Ovary (tissue), 10 donors: ENCODE measurements around the gene BBS9. TPM values are rescaled to one million over a fixed set of nuclear protein-coding genes. Genes with fewer than 3 reads are reported as not detected.

Experiments used
- DNase-seq, 5 donors: peaks; one replicate each; pipeline ENCODE4 v3.0.0-alpha.2; 2019 to 2020
- H3K27ac ChIP-seq, 2 donors: fragments of 200-600 bp; one replicate each; pipeline versions ENCODE4 v1.5.1 to v1.8.0; 2019 to 2022
- H3K27me3 ChIP-seq: fragments of 200-600 bp; one replicate; pipeline ENCODE4 v1.8.0; 2022
- H3K36me3 ChIP-seq: fragments of 200-600 bp; sonication (generic); one replicate; pipeline ENCODE4 v1.5.1; 2019
- H3K4me1 ChIP-seq: one replicate; pipeline ENCODE4 v1.8.1; 2013; ENCODE audit warnings: mild to moderate bottlenecking, moderate library complexity; ENCODE audit not compliant: insufficient read depth
- H3K4me3 ChIP-seq: fragments of 200-600 bp; sonication (generic); one replicate; pipeline ENCODE4 v1.5.1; 2017
- H3K9me3 ChIP-seq, 2 donors: fragments of 200-600 bp in 1 of 2; sonication (generic) in 1 of 2; one replicate each; pipeline versions ENCODE4 v1.5.1 to v1.8.1; 2013 to 2019; ENCODE audit warnings: mild to moderate bottlenecking in 1 of 2, moderate library complexity in 1 of 2
- CTCF ChIP-seq, 3 donors: fragments of 450-650 bp in 2 of 3; fragments of 200-600 bp in 1 of 3; IDR thresholded peaks; one replicate each; pipeline versions ENCODE4 v1.5.1 to v1.8.0; 2016 to 2022; ENCODE audit warnings: antibody characterized with exemption in 3 of 3, mild to moderate bottlenecking in 1 of 3
- EP300 ChIP-seq: sonication (generic); formaldehyde crosslinking; IDR thresholded peaks from one replicate; pipeline ENCODE4 v1.6.1; 2017; ENCODE audit warnings: antibody characterized with exemption
- POLR2A ChIP-seq: fragments of 450-650 bp; IDR thresholded peaks from one replicate; pipeline ENCODE4 v1.6.1; 2017; ENCODE audit warnings: antibody characterized with exemption, mild to moderate bottlenecking, moderate library complexity
- WGBS, 3 donors: extraction: QIAGEN DNeasy Blood & Tissue Kit in 1 of 3; methylation state at CpG; one replicate each; pipeline versions ENCODE4 v1.1.5 to v1.1.7; 2013 to 2017; 5-methylcytosine and 5-hydroxymethylcytosine counted together
- intact Hi-C, 4 donors: fragments of 100-400 bp; cut with DNase I; formaldehyde crosslinking; loops; one replicate each; pipeline versions ENCODE4 v1.11.0 to v1.15.1; 2022 to 2023
- long read RNA-seq, 3 donors: library from polyadenylated mRNA in 2 of 3; unstranded in 2 of 3; transcript quantifications; one replicate each; pipeline ENCODE4 v2.0.0 and lab custom pipeline, GENCODE V29; 2021 to 2026
- polyA plus RNA-seq, 2 donors: library from polyadenylated mRNA; stranded (reverse); fragments of 200-250 nt in 1 of 2; fragments of 350-450 nt in 1 of 2; fragmentation: Illumina TruSeq in 1 of 2; extraction: RNeasy Lipid Tissue Mini Kit (QIAGEN cat#74804) in 1 of 2; gene quantifications; one replicate each; pipeline ENCODE4 v1.2.3, GENCODE V29; 2013 to 2014
- total RNA-seq, 7 donors: library from RNA; depleted of rRNA in 2 of 7; stranded (reverse); fragments of >200 nt in 2 of 7; fragmentation: NEBNext Ultra II Directional in 3 of 7; extraction: Animal tissue kit (Norgen Biotek cat#: 25700) in 3 of 7; gene quantifications; one replicate each; pipeline versions ENCODE4 v1.1.0 to v1.2.4, GENCODE V29; 2016 to 2023
- donor health status: DM: no; HTN: no; CAD: no; lungs with moderate emphysema.
- donor health status: DM: no; HTN: no; CAD: no.
- donor health status: Bipolar disorder and iron deficiency.
- donor health status: DM: yes; HTN: yes; CAD: no.
- donor health status: DM: no; HTN: no; CAD: no.
- donor health status: DM: yes; HTN: yes; CAD: no.

Gene BBS9
- total RNA-seq: 10 to 100 TPM; 28.7 to 42.0 (median 33.7) TPM
- 1 to 10 TPM; 8.1 to 9.5 TPM for polyA plus RNA-seq
- long read RNA-seq, donor 1, full-length matches to known transcripts: 2 of 9 reads
- long read RNA-seq, donor 1, partial matches to known transcripts: 3 of 9 reads
- long read RNA-seq, donor 1, other reads (novel, unspliced or antisense): 4 of 9 reads
- long read RNA-seq, donor 2, partial matches to known transcripts: 0 of 2 reads
- long read RNA-seq, donor 2, other reads (novel, unspliced or antisense): 0 of 2 reads
- long read RNA-seq, donor 3, partial matches to known transcripts: 2 of 10 reads
- long read RNA-seq, donor 3, other reads (novel, unspliced or antisense): 8 of 10 reads

GRCh38 chr7:33128990-33129805, at the start of gene BBS9:
BBS9 (plus strand) TSS chr7:33129564; CDS start chr7:33146253, 16,689 bp downstream.
- H3K27me3 ChIP-seq: no peaks in the 10 kb centered on the region
- H3K36me3 ChIP-seq: no peaks in the 10 kb centered on the region
- peak within 1 kb of the TSS; percentile 74 for H3K4me3 ChIP-seq
- peak within 1 kb of the TSS; percentile 49 to 79 for H3K27ac ChIP-seq
- no peak for TF ChIP-seq CTCF (IDR thresholded peaks at IDR 0.05)
- TF ChIP-seq POLR2A: peak; percentile 29
- 0% methylated on average over 36 to 57 of the region's 57 CpGs for WGBS, 3 donors
- peaks cover 3% of the 10 kb centered on the region for H3K4me1 ChIP-seq
- DNase-seq: peak; percentile 92 to 97 (median 96)
- H3K9me3 ChIP-seq: no peaks in the 10 kb centered on the region
- intact Hi-C loops: no loop called here

GRCh38 chr7:33079763-33080690, 49.3 kb upstream of the BBS9 start:
- H3K4me3 ChIP-seq: no peak overlapping the region
- H3K27ac ChIP-seq: no peak overlapping the region
- TF ChIP-seq CTCF (IDR thresholded peaks at IDR 0.05): no peak
- TF ChIP-seq POLR2A: no peak
- no peak for TF ChIP-seq EP300
- no peaks in the 10 kb centered on the region for H3K9me3 ChIP-seq
- 80 to 90% (median 83%) methylated on average over 9 of the region's 9 CpGs for WGBS, 3 donors
- no peaks in the 10 kb centered on the region for H3K36me3 ChIP-seq
- H3K27me3 ChIP-seq: no peaks in the 10 kb centered on the region
- H3K4me1 ChIP-seq: no peaks in the 10 kb centered on the region
- intact Hi-C loops: no loop called here
- DNase-seq: no peak

- 11 to 14% (median 12%) methylated on average over 2 of the region's 2 CpGs for WGBS, 3 donors
- intact Hi-C loops: no loop called here
- DNase-seq: no peak
- Histone ChIP-seq H3K36me3 (no peaks in the 10 kb centered on the region), H3K9me3 (no peaks in the 10 kb centered on the region), H3K4me3 (no peak overlapping the region), H3K4me1 (no peaks in the 10 kb centered on the region), H3K27me3 (no peaks in the 10 kb centered on the region), H3K27ac (no peak overlapping the region)
- TF ChIP-seq EP300: no peak
Measured at GRCh38 chr7:33087356-33087755, 42.0 kb upstream of the BBS9 start.

GRCh38 chr7:33087858-33088257, 41.5 kb upstream of the BBS9 start:
- H3K4me3 ChIP-seq: no peak overlapping the region
- intact Hi-C loops: no loop called here
- WGBS, 3 donors: 79 to 85% (median 84%) methylated on average over 2 of the region's 2 CpGs
- TF ChIP-seq EP300 (no peak), CTCF (IDR thresholded peaks at IDR 0.05) (no peak), POLR2A (no peak)
- no peaks in the 10 kb centered on the region for H3K4me1 ChIP-seq
- no peak overlapping the region for H3K27ac ChIP-seq
- H3K27me3 ChIP-seq: no peaks in the 10 kb centered on the region
- H3K9me3 ChIP-seq: no peaks in the 10 kb centered on the region
- no peaks in the 10 kb centered on the region for H3K36me3 ChIP-seq
- DNase-seq: no peak
